Kidney epithelial cell (primary cell): Measurements from ENCODE around the gene GRM3. TPM values are rescaled to one million over a fixed set of nuclear protein-coding genes. Genes with fewer than 3 reads are reported as not detected.

Experiments
- DNase-seq: peaks from one replicate; pipeline ENCODE4 v3.0.0-alpha.2; 2010; ENCODE audit warnings: low read depth
- H3K27me3 ChIP-seq: 2 replicates; pipeline ENCODE4 v1.6.0; 2011; ENCODE audit warnings: low read length; ENCODE audit not compliant: control insufficient read depth, insufficient read depth
- H3K36me3 ChIP-seq: 2 replicates; pipeline ENCODE4 v1.5.1; 2011; ENCODE audit warnings: low read length; ENCODE audit not compliant: control insufficient read depth, insufficient read depth
- H3K4me3 ChIP-seq: 2 replicates; pipeline ENCODE4 v1.5.1; 2011; ENCODE audit warnings: low read depth, mild to moderate bottlenecking, control low read depth, low read length
- total RNA-seq: library from RNA; depleted of rRNA; stranded (reverse); fragments of >200 nt; gene quantifications from 2 replicates; pipeline ENCODE4 v1.2.3, GENCODE V29; 2015
- TF ChIP-seq, protein P1 (sequence below): IDR thresholded peaks from 2 replicates; pipeline ENCODE4 v1.5.1; 2011; ENCODE audit warnings: mild to moderate bottlenecking, moderate library complexity, low read length, control low read depth, inconsistent platforms; ENCODE audit not compliant: insufficient read depth, poor library complexity, severe bottlenecking

GRM3 gene
- total RNA-seq, 1 donor from 2014 or later = not detected

DNA sequence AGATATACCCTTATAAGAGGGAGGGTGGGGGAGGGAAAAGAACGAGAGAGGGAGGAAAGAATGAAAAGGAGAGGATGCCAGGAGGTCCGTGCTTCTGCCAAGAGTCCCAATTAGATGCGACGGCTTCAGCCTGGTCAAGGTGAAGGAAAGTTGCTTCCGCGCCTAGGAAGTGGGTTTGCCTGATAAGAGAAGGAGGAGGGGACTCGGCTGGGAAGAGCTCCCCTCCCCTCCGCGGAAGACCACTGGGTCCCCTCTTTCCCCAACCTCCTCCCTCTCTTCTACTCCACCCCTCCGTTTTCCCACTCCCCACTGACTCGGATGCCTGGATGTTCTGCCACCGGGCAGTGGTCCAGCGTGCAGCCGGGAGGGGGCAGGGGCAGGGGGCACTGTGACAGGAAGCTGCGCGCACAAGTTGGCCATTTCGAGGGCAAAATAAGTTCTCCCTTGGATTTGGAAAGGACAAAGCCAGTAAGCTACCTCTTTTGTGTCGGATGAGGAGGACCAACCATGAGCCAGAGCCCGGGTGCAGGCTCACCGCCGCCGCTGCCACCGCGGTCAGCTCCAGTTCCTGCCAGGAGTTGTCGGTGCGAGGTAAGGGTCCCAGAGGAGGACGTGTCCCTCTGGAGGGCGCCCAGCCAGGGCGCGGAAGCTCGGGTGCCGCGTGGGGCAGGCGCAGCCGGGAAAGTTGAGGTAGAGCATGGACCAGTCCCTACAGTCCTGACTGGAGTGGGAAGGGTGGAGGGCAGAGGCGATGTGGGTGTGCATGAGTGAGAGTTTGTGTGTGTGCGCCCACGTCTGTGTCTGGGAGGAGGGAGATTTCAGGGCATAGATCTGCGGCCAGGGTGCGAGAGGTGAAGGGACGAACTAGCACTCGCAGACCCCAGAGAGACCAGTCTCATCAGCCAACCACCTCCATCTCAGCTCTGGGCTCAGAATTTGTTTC, 844 bp downstream of the GRM3 start:
- no peak overlapping the region for H3K4me3 ChIP-seq
- peaks cover 22% of the 10 kb centered on the region for H3K27me3 ChIP-seq
- TF ChIP-seq, protein P1, sequence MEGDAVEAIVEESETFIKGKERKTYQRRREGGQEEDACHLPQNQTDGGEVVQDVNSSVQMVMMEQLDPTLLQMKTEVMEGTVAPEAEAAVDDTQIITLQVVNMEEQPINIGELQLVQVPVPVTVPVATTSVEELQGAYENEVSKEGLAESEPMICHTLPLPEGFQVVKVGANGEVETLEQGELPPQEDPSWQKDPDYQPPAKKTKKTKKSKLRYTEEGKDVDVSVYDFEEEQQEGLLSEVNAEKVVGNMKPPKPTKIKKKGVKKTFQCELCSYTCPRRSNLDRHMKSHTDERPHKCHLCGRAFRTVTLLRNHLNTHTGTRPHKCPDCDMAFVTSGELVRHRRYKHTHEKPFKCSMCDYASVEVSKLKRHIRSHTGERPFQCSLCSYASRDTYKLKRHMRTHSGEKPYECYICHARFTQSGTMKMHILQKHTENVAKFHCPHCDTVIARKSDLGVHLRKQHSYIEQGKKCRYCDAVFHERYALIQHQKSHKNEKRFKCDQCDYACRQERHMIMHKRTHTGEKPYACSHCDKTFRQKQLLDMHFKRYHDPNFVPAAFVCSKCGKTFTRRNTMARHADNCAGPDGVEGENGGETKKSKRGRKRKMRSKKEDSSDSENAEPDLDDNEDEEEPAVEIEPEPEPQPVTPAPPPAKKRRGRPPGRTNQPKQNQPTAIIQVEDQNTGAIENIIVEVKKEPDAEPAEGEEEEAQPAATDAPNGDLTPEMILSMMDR = no peak
- no peak for DNase-seq
- no peaks in the 10 kb centered on the region for H3K36me3 ChIP-seq

DNA sequence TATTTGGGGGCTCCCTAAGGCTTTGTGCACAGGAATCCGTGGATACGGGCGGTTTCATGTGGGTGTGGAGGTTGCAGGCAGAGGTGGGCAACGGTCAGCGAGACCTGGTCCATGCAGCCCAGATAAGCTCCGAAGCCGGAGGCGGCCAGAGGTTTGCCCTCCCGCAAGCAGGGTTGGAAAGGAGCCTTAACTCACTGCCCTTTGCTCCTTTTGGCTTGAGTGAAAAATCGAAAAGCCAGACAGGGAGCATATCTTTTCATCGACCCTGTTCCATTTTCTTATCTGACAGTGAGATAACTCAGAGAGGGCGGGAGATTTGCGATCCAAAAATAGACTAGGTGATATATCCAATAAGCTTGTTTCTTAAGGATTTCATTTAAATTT, 1.5 kb downstream of the GRM3 start:
- Histone ChIP-seq H3K27me3 (peaks cover 22% of the 10 kb centered on the region), H3K4me3 (no peak overlapping the region), H3K36me3 (no peaks in the 10 kb centered on the region)
- TF ChIP-seq, protein P1 = no peak
- DNase-seq = no peak

DNA sequence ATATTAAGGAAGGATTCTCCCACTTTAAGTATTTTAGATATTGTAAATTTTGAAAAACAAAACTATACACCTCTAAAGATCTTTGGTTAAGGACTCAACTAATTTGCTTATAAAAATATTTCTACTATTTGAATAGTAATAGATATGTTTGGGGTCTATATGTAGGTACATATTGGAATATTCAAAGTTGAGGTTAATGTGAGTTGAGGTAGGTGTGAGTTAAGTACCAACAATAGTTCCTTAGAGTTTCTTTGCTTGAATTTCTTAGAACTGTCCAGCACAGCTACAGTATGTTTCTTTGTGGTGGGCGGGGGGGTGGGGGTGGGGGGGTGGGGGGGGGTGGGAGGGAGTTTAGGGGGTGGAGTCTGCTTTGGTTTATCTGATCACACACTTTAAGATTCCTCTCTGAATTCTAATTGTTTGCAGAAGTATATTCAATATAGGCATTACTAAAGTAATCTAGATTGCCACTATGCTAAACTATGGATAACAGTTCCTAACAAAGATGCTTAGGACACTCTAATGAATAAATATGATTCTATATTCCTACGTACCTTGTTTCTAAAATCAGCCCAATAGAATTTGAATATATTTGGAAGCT, 2.1 kb downstream of the GRM3 start:
- TF ChIP-seq, protein P1 = no peak
- Histone ChIP-seq H3K36me3 (no peaks in the 10 kb centered on the region), H3K27me3 (peaks cover 22% of the 10 kb centered on the region), H3K4me3 (no peak overlapping the region)
- DNase-seq = no peak

DNA sequence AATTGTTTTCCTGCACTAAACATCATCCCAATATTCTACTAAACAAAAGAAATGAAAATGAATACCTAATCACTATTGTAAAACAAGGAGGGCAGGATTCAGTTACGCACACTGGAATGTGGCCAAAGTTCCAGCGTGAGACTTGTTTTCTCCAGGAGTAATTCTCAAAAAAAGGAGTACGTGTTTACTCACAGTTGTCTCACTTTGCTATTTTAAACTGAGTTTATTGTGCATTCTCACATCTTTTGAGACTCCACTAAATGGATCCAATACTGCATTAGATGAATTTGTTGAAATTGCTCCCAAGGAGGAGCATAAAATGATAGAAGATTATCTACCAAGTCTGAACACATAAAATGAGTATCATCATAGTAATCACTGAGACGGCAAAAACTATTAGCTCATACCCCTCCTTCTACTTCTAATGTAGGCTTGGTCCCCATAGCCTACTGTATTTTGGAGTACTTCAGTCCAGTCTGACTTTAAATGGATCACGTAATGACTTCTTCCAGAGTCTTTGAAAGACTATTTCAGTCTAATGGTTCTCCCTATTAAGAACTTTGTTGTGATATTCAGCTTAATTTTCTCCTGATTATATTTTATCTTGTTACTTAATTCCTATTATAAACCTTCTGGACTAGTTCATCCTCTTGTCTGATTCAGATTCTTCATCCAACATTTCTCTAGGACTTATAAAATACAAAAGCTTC, 3.8 kb downstream of the GRM3 start:
- DNase-seq = no peak
- Histone ChIP-seq H3K4me3 (no peak overlapping the region), H3K36me3 (no peaks in the 10 kb centered on the region), H3K27me3 (peaks cover 19% of the 10 kb centered on the region)
- TF ChIP-seq, protein P1 = no peak

DNA sequence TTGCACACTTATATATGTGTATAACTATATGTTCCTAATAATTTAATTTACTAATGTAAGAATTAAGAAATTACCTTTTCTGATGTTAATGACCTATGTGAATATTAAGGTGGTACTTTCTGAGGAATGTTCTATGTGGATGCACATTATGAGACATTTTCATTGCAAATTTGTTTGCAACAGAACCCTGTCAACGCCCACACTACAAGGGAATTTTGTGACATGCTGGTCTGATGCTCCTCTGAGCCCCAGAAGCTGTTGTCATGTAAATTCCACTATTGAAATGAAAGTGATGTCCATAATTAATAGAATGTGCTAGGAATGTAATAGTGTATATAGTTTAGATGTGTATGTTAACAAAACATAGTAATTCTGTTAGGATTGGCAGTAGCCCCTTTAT, 4.5 kb downstream of the GRM3 start:
- peaks cover 19% of the 10 kb centered on the region for H3K27me3 ChIP-seq
- TF ChIP-seq, protein P1 = no peak
- H3K4me3 ChIP-seq = no peak overlapping the region
- H3K36me3 ChIP-seq = no peaks in the 10 kb centered on the region
- no peak for DNase-seq
